ENCODE results near the gene TMED10. TPM values are rescaled to one million over a fixed set of nuclear protein-coding genes. Genes with fewer than 3 reads are reported as not detected.
A peak's percentile ranks its signal among the peaks of the same experiment; 100 is the strongest.

Gene TMED10
- polyA plus RNA-seq, 1 of the 3 experiments (the other 2 are of a cell fraction): 168 TPM

GRCh38 chr14:75138492-75138891 lies 37.9 kb downstream of the TMED10 start:
- POLR2A ChIA-PET: no interaction called here

GRCh38 chr14:75134644-75135043 lies 41.8 kb downstream of the TMED10 start:
- no peak overlapping the region for H3K4me2 ChIP-seq
- no peak for TF ChIP-seq USF2 (IDR thresholded peaks at IDR 0.05; ENCODE audit: borderline replicate concordance, low read depth, low read length)
- H3K9ac ChIP-seq: no peak overlapping the region
- no peak overlapping the region for H2AFZ ChIP-seq (ENCODE audit: low read depth)
- H3K79me2 ChIP-seq (ENCODE audit: insufficient read depth): peaks cover 37% of the 10 kb centered on the region
- no peaks in the 10 kb centered on the region for H3K27me3 ChIP-seq (ENCODE audit: insufficient read depth)
- no peaks in the 10 kb centered on the region for H3K9me2 ChIP-seq
- H3K36me3 ChIP-seq (replicated peaks in 1 of 2; ENCODE audit: control insufficient read depth in 1 of 2, insufficient read depth in 2 of 2, low read length in 1 of 2): peaks cover 30 to 46% of the 10 kb centered on the region in 2 experiments
- ChIA-PET POLR2A (no interaction called here), CTCF (interaction anchor here (0.7 to 11.9 kb wide), 8 partner anchors 10 to 171 kb away, joined by 3 to 92 read pairs (median 4); no protein-coding TSS in a partner anchor)
- 92% methylated on average over 6 of the region's 6 CpGs for WGBS (ENCODE audit: low lambda C conversion rate)
- no peaks in the 10 kb centered on the region for H3K9me3 ChIP-seq
- H3K4me3 ChIP-seq (ENCODE audit: low read depth in 2 of 2, low read length in 1 of 2): no peak overlapping the region
- DNase-seq: no peak
- H3K27ac ChIP-seq (ENCODE audit: low read depth in 2 of 2, low read length in 1 of 2): no peak overlapping the region
- peaks cover 0 to 6% of the 10 kb centered on the region in 2 experiments; a peak in 2 of 4 replicates for H3K4me1 ChIP-seq (ENCODE audit: control insufficient read depth in 1 of 2, insufficient read depth in 2 of 2, low read depth in 1 of 2, low read length in 1 of 2)
- H4K20me1 ChIP-seq (ENCODE audit: insufficient read depth): peaks cover 11% of the 10 kb centered on the region; the same call in 1 of the 2 replicates
- peaks cover 21% of the 10 kb centered on the region for H3F3A ChIP-seq (replicated peaks; ENCODE audit: insufficient read depth)

More at GRCh38 chr14:75138492-75138891, 37.9 kb downstream of the TMED10 start:
- TF ChIP-seq TAF1 (IDR thresholded peaks at IDR 0.05; ENCODE audit: borderline replicate concordance, low read depth, low read length): no peak
- no peak for TF ChIP-seq NFIC (IDR thresholded peaks at IDR 0.05; ENCODE audit: borderline replicate concordance)
- Histone ChIP-seq H3K9me3 (no peaks in the 10 kb centered on the region), H2AFZ (ENCODE audit: low read depth) (no peak overlapping the region), H4K20me1 (ENCODE audit: insufficient read depth) (peaks cover 12% of the 10 kb centered on the region; the same call in 1 of the 2 replicates), H3K27me3 (ENCODE audit: insufficient read depth) (no peaks in the 10 kb centered on the region), H3K27ac (ENCODE audit: low read depth in 2 of 2, low read length in 1 of 2) (peak overlapping the region in 1 of 2 experiments; percentile 2; a peak in 1 of 4 replicates), H3F3A (replicated peaks; ENCODE audit: insufficient read depth) (peaks cover 8% of the 10 kb centered on the region), H3K4me3 (ENCODE audit: low read depth in 2 of 2, low read length in 1 of 2) (no peak overlapping the region), H3K4me1 (ENCODE audit: control insufficient read depth in 1 of 2, insufficient read depth in 2 of 2, low read depth in 1 of 2, low read length in 1 of 2) (peaks cover 0 to 6% of the 10 kb centered on the region in 2 experiments; a peak in 2 of 4 replicates), H3K36me3 (replicated peaks in 1 of 2; ENCODE audit: control insufficient read depth in 1 of 2, insufficient read depth in 2 of 2, low read length in 1 of 2) (peaks cover 20 to 26% of the 10 kb centered on the region in 2 experiments), H3K79me2 (ENCODE audit: insufficient read depth) (peaks cover 44% of the 10 kb centered on the region), H3K4me2 (no peak overlapping the region), H3K9ac (no peak overlapping the region), H3K9me2 (no peaks in the 10 kb centered on the region)
- CTCF ChIA-PET: interaction anchor here (0.6 to 11.9 kb wide), 7 partner anchors 92 to 974 kb away, joined by 3 to 92 read pairs (median 3); no protein-coding TSS in a partner anchor
- no peak for DNase-seq
- 100% methylated on average over 1 of the region's 1 CpG for WGBS (ENCODE audit: low lambda C conversion rate)

- ChIA-PET POLR2A (no interaction called here), CTCF (interaction anchor here (0.9 to 11.9 kb wide), 5 partner anchors 11 to 172 kb away, joined by 3 to 92 read pairs (median 5); no protein-coding TSS in a partner anchor)
- H3K27ac ChIP-seq (ENCODE audit: low read depth in 2 of 2, low read length in 1 of 2): 0 out of 4 replicates have a peak overlapping the region, but pooled peaks of 1 of the 2 experiments have one; percentile 34
- peaks cover 30% of the 10 kb centered on the region for H3F3A ChIP-seq (replicated peaks; ENCODE audit: insufficient read depth)
- H2AFZ ChIP-seq (ENCODE audit: low read depth): no peak overlapping the region
- H3K4me3 ChIP-seq (ENCODE audit: low read depth in 2 of 2, low read length in 1 of 2): no peak overlapping the region
- H4K20me1 ChIP-seq (ENCODE audit: insufficient read depth): peaks cover 2% of the 10 kb centered on the region; the same call in 1 of the 2 replicates
- H3K9me2 ChIP-seq: no peaks in the 10 kb centered on the region
- no peak overlapping the region for H3K4me2 ChIP-seq
- H3K79me2 ChIP-seq (ENCODE audit: insufficient read depth): peaks cover 35% of the 10 kb centered on the region
- H3K9ac ChIP-seq: no peak overlapping the region
- H3K9me3 ChIP-seq: no peaks in the 10 kb centered on the region
- DNase-seq: no peak
- peaks cover 30 to 46% of the 10 kb centered on the region in 2 experiments for H3K36me3 ChIP-seq (replicated peaks in 1 of 2; ENCODE audit: control insufficient read depth in 1 of 2, insufficient read depth in 2 of 2, low read length in 1 of 2)
- H3K4me1 ChIP-seq (ENCODE audit: control insufficient read depth in 1 of 2, insufficient read depth in 2 of 2, low read depth in 1 of 2, low read length in 1 of 2): peaks cover 0 to under 1% of the 10 kb centered on the region in 2 experiments; a peak in 2 of 4 replicates
- H3K27me3 ChIP-seq (ENCODE audit: insufficient read depth): no peaks in the 10 kb centered on the region
- TF ChIP-seq ELF1 (IDR thresholded peaks at IDR 0.05): no peak
- TF ChIP-seq IRF3 (IDR thresholded peaks at IDR 0.05; ENCODE audit: low read depth, low read length): no peak
- TF ChIP-seq REST (IDR thresholded peaks at IDR 0.05; ENCODE audit: low read depth, low read length): no peak
- TF ChIP-seq SIN3A (IDR thresholded peaks at IDR 0.05; ENCODE audit: borderline replicate concordance, low read depth, low read length): no peak
- no peak for TF ChIP-seq EZH2phosphoT487 (IDR thresholded peaks at IDR 0.05; ENCODE audit: borderline replicate concordance, low read depth)
- TF ChIP-seq CTCF (IDR thresholded peaks at IDR 0.05): no peak
- no peak for TF ChIP-seq YY1 (IDR thresholded peaks at IDR 0.05; ENCODE audit: low read depth)
- no peak for TF ChIP-seq NFIC (IDR thresholded peaks at IDR 0.05; ENCODE audit: borderline replicate concordance)
- 90% methylated on average over 2 of the region's 2 CpGs for WGBS (ENCODE audit: low lambda C conversion rate)
Observed at GRCh38 chr14:75133597-75133996, 42.8 kb downstream of the TMED10 start.
